ENCODE measurements around the gene OPN1LW. TPM values are rescaled to one million over a fixed set of nuclear protein-coding genes. Genes with fewer than 3 reads are reported as not detected.
A peak's percentile ranks its signal among the peaks of the same experiment; 100 is the strongest.

The OPN1LW gene
- total RNA-seq, 4 donors from 2014 or later: not detected

DNA sequence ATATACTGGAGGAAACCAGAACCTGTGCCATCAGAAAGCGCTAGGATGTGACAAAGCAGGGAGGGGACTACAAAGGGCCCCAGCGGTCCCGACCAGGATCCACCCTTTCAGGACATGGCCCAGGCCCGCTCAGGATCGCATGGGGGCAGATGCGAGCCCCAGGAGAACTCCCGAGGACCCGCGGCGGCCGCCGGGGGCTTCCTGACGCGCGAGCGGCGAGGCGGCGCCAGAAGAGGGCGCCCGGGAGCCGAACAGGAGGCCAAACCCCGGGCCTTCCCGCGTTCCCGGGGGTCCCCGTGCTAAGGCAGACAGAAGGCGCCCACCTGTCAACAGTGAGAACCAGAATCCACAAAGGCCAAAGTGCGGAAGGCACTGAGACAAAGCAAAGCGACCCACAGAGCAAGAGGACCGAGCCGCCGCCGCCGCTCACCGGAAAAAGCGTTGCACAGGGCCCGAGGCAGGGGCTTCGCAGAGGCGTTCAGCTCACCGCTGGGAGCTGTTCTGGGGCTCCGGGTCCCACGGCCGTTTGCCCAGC is 7.3 kb upstream of the OPN1LW start:
- intact Hi-C loops (cut with DNase I; ENCODE audit: low total_unique reads): no loop called here
- peak; percentile 26 to 94 for DNase-seq (ENCODE audit: low spot score in 2 of 2)
- H3K4me3 ChIP-seq (ENCODE audit: low read depth, poor library complexity, severe bottlenecking): no peak overlapping the region

DNA sequence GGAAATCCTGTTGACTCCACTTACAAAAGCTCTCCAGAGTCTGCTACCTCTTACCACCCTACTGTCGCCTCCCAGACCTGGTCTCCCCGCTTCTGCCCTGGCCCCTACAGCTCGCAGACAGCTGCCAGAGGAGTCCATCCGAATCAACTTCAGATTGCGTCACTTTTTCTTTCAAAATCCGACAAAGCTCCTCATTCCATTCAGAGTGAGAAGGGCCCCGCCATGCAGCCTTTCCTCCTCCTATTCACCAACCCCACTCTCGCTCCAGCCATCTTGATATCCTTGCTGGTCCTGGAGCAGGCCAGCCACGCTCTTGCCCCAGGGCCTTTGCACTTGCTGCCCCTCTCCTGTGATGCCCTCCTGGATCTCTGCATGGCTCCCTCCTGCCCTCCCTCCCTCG is 5.2 kb upstream of the OPN1LW start:
- intact Hi-C loops (cut with DNase I; ENCODE audit: low total_unique reads): no loop called here
- 83 to 93% methylated on average over 10 of the region's 10 CpGs for WGBS, 2 donors
- no peak for TF ChIP-seq POLR2A (IDR thresholded peaks at IDR 0.05)
- TF ChIP-seq, protein P1, sequence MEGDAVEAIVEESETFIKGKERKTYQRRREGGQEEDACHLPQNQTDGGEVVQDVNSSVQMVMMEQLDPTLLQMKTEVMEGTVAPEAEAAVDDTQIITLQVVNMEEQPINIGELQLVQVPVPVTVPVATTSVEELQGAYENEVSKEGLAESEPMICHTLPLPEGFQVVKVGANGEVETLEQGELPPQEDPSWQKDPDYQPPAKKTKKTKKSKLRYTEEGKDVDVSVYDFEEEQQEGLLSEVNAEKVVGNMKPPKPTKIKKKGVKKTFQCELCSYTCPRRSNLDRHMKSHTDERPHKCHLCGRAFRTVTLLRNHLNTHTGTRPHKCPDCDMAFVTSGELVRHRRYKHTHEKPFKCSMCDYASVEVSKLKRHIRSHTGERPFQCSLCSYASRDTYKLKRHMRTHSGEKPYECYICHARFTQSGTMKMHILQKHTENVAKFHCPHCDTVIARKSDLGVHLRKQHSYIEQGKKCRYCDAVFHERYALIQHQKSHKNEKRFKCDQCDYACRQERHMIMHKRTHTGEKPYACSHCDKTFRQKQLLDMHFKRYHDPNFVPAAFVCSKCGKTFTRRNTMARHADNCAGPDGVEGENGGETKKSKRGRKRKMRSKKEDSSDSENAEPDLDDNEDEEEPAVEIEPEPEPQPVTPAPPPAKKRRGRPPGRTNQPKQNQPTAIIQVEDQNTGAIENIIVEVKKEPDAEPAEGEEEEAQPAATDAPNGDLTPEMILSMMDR (IDR thresholded peaks at IDR 0.05): no peak
- no peak overlapping the region for H3K4me3 ChIP-seq (ENCODE audit: low read depth, poor library complexity, severe bottlenecking)
- no peak for DNase-seq (ENCODE audit: low spot score in 2 of 2)

More for the DNA sequence above, 7.3 kb upstream of the OPN1LW start:
- WGBS, 2 donors: 2 to 22% methylated on average over 19 to 42 of the region's 44 CpGs
- TF ChIP-seq POLR2A (IDR thresholded peaks at IDR 0.05): no peak
- TF ChIP-seq, protein P1 (IDR thresholded peaks at IDR 0.05): no peak

- intact Hi-C loops (cut with DNase I; ENCODE audit: low total_unique reads): no loop called here
- H3K4me3 ChIP-seq (ENCODE audit: low read depth, poor library complexity, severe bottlenecking): no peak overlapping the region
- no peak for TF ChIP-seq POLR2A (IDR thresholded peaks at IDR 0.05)
- TF ChIP-seq, protein P1 (IDR thresholded peaks at IDR 0.05): no peak
- DNase-seq (ENCODE audit: low spot score in 2 of 2): no peak
- 85 to 86% methylated on average over 12 of the region's 12 CpGs for WGBS, 2 donors
These were observed 3.8 kb upstream of the OPN1LW start for GRCh38 chrX:154140206-154140605.

- 79 to 86% methylated on average over 2 to 10 of the region's 10 CpGs for WGBS, 2 donors
- no peak overlapping the region for H3K4me3 ChIP-seq (ENCODE audit: low read depth, poor library complexity, severe bottlenecking)
- TF ChIP-seq, protein P1 (IDR thresholded peaks at IDR 0.05): no peak
- TF ChIP-seq POLR2A (IDR thresholded peaks at IDR 0.05): no peak
- DNase-seq (ENCODE audit: low spot score in 2 of 2): no peak
- intact Hi-C loops (cut with DNase I; ENCODE audit: low total_unique reads): no loop called here
These were observed 3.3 kb upstream of the OPN1LW start for GRCh38 chrX:154140742-154141141.

DNA sequence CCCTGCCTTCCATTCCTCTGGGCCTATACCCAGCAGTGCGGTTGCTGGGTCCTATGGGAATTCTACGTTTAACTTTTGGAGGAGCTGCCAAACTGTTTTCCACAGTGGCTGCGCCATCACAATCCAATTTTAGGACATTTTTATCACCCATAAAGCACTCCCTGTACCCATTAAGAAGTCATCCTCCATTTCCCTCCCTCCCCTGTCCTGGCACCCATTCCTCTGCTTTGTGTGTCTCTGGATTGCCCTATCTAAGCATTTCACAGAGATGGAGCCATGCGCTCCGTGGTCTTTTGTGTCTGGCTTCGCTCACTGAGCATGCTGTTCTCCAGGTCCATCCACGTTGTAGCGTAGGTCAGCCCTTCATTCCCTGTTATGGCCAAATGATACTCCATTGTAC is 1.7 kb upstream of the OPN1LW start:
- DNase-seq (ENCODE audit: low spot score in 2 of 2): no peak
- 93 to 95% methylated on average over 8 of the region's 8 CpGs for WGBS, 2 donors

More for the DNA sequence above, 1.7 kb upstream of the OPN1LW start:
- intact Hi-C loops (cut with DNase I; ENCODE audit: low total_unique reads): no loop called here
- no peak overlapping the region for H3K4me3 ChIP-seq (ENCODE audit: low read depth, poor library complexity, severe bottlenecking)
- TF ChIP-seq, protein P1 (IDR thresholded peaks at IDR 0.05): no peak
- no peak for TF ChIP-seq POLR2A (IDR thresholded peaks at IDR 0.05)
